GM12891 (cell line): ENCODE results near the gene FEM1A.

Source experiments
- PAX5 ChIP-seq: IDR thresholded peaks from 2 replicates; pipeline ENCODE4 v1.6.1; 2011; ENCODE audit warnings: low read length, moderate library complexity, mild to moderate bottlenecking; ENCODE audit not compliant: insufficient read depth, severe bottlenecking
- POLR2A ChIP-seq: IDR thresholded peaks from 2 replicates; pipeline ENCODE4 v1.6.1; 2011; ENCODE audit warnings: low read depth, low read length, control low read depth
- POLR2AphosphoS5 ChIP-seq: IDR thresholded peaks from 2 replicates; pipeline ENCODE4 v1.6.1; 2011; ENCODE audit warnings: low read depth, low read length, control low read depth
- SPI1 ChIP-seq: IDR thresholded peaks from 2 replicates; pipeline ENCODE4 v1.6.1; 2011; ENCODE audit warnings: low read depth, low read length, control low read depth
- TAF1 ChIP-seq: IDR thresholded peaks from 2 replicates; pipeline ENCODE4 v1.6.1; 2011; ENCODE audit warnings: low read depth, low read length, control low read depth

DNA sequence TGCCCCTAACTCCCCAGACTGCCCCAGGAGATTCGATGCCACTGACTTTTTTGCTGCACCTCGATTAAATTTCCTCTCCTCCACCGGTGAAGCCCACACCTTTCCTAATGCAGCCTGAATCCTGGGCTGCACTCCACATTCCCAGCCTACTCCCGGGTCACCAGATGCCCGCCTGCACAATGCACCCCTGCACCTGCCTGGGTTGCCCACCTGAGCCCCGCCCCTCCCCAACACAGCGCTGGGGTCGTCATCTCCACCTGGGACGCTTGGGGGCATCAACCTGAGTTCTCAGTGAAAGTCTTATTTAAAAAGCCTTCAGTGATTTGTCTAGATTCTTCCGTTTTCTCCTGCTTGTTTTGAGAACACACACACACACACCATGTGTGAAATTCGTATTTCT lies 43.3 kb upstream of the FEM1A start:
- no peak for TF ChIP-seq PAX5
- no peak for TF ChIP-seq POLR2A
- TF ChIP-seq TAF1: no peak
- no peak for TF ChIP-seq SPI1
- TF ChIP-seq POLR2AphosphoS5: no peak
